HEK293T (cell line): Measurements from ENCODE around the gene TEAD1.

ENCODE experiments used
- BHLHE40 ChIP-seq: fragments of 450-650 bp; IDR thresholded peaks from 2 replicates; pipeline ENCODE4 v1.6.1; 2016; ENCODE audit warnings: mild to moderate bottlenecking, moderate library complexity, borderline replicate concordance
- CTBP1 ChIP-seq: fragments of 450-650 bp; IDR thresholded peaks from 2 replicates; pipeline ENCODE4 v1.6.1; 2016; ENCODE audit warnings: borderline replicate concordance
- ELF4 ChIP-seq: fragments of 450-650 bp; IDR thresholded peaks from 2 replicates; pipeline ENCODE4 v1.6.1; 2017; ENCODE audit warnings: antibody characterized with exemption
- FOXA1 ChIP-seq: fragments of 450-650 bp; IDR thresholded peaks from 2 replicates; pipeline ENCODE4 v1.6.1; 2016; ENCODE audit warnings: mild to moderate bottlenecking
- FOXK2 ChIP-seq: fragments of 450-650 bp; IDR thresholded peaks from 2 replicates; pipeline ENCODE4 v1.6.1; 2016; ENCODE audit warnings: mild to moderate bottlenecking
- FOXM1 ChIP-seq: fragments of 450-650 bp; IDR thresholded peaks from 2 replicates; pipeline ENCODE4 v1.6.1; 2017; ENCODE audit warnings: mild to moderate bottlenecking, borderline replicate concordance
- HDGF ChIP-seq: fragments of 450-650 bp; IDR thresholded peaks from 2 replicates; pipeline ENCODE4 v1.6.1; 2017; ENCODE audit warnings: antibody characterized with exemption, borderline replicate concordance
- L3MBTL2 ChIP-seq: fragments of 450-650 bp; conservative IDR thresholded peaks from 2 replicates; pipeline ENCODE4 v1.6.1; 2016; ENCODE audit warnings: mild to moderate bottlenecking
- LEF1 ChIP-seq: fragments of 450-650 bp; IDR thresholded peaks from 2 replicates; pipeline ENCODE4 v1.6.1; 2017; ENCODE audit warnings: mild to moderate bottlenecking, borderline replicate concordance
- NFRKB ChIP-seq: fragments of 450-650 bp; IDR thresholded peaks from 2 replicates; pipeline ENCODE4 v1.6.1; 2016; ENCODE audit warnings: mild to moderate bottlenecking, moderate library complexity
- SP1 ChIP-seq: fragments of 450-650 bp; IDR thresholded peaks from 2 replicates; pipeline ENCODE4 v1.6.1; 2017
- SUZ12 ChIP-seq: fragments of 450-650 bp; IDR thresholded peaks from 2 replicates; pipeline ENCODE4 v1.6.1; 2016; ENCODE audit warnings: mild to moderate bottlenecking
- TARDBP ChIP-seq: fragments of 450-650 bp; IDR thresholded peaks from 2 replicates; pipeline ENCODE4 v1.6.1; 2016
- TF ChIP-seq, protein P1 (sequence below): fragments of 450-650 bp; IDR thresholded peaks from 2 replicates; pipeline ENCODE4 v1.6.1; 2016

DNA sequence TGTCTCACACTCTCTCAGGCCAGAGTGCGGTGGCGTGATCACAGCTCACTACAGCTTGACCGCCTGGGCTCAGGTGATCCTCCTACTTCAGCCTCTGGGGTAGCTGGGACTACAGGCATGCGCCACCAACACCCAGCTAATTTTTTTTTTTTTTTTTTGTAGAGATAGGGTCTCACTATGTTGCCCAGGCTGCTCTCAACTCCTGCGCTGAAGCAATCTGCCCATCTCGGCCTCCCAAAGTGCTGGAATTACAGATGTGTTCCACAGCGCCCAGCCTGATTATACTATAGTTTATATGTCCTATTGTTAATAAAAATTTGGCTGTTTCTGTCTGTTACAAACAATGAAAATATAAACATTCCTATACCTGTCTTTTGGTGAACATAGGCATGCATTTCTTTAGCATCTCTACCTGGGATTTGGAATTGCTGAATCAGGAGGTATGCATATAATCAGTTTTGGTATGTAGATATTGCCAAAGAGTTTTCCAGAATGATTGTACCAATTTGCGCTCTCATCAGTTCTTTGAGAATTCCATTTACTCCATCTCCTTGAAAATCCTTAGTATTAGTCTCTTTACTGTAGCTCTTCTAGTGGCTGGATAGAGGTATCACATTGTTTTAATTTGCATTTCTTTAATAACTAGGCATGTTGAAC lies 78.8 kb downstream of the TEAD1 start:
- no peak for TF ChIP-seq FOXM1
- TF ChIP-seq NFRKB: no peak
- no peak for TF ChIP-seq BHLHE40
- no peak for TF ChIP-seq TARDBP
- TF ChIP-seq FOXK2: no peak
- TF ChIP-seq SP1: no peak
- no peak for TF ChIP-seq FOXA1
- TF ChIP-seq L3MBTL2: no peak
- no peak for TF ChIP-seq CTBP1
- TF ChIP-seq, protein P1, sequence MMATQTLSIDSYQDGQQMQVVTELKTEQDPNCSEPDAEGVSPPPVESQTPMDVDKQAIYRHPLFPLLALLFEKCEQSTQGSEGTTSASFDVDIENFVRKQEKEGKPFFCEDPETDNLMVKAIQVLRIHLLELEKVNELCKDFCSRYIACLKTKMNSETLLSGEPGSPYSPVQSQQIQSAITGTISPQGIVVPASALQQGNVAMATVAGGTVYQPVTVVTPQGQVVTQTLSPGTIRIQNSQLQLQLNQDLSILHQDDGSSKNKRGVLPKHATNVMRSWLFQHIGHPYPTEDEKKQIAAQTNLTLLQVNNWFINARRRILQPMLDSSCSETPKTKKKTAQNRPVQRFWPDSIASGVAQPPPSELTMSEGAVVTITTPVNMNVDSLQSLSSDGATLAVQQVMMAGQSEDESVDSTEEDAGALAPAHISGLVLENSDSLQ: no peak
- no peak for TF ChIP-seq LEF1
- TF ChIP-seq ELF4: no peak
- TF ChIP-seq HDGF: no peak
- no peak for TF ChIP-seq SUZ12
